GM12872 (cell line): Measurements from ENCODE around the gene IL11.

ENCODE experiments used
- CTCF ChIP-seq: IDR thresholded peaks from 3 replicates; pipeline ENCODE4 v1.5.1; 2011; ENCODE audit warnings: low read depth, mild to moderate bottlenecking, low read length, moderate library complexity; ENCODE audit not compliant: insufficient read depth

Gene IL11

GRCh38 chr19:55354698-55355212 lies 15.5 kb downstream of the IL11 start, which contains the start of gene COX6B2:
TSS of gene COX6B2 (minus strand) at chr19:55354719. CDS start at chr19:55354521, 198 bp downstream.
- TF ChIP-seq CTCF, result no peak

- TF ChIP-seq CTCF, result no peak
These were observed 16.2 kb downstream of the IL11 start for GRCh38 chr19:55353803-55354697.

- no peak for TF ChIP-seq CTCF
These were observed 16.9 kb downstream of the IL11 start for GRCh38 chr19:55353356-55353802.

- TF ChIP-seq CTCF, result no peak
These were observed 17.6 kb downstream of the IL11 start for GRCh38 chr19:55352549-55353145.

GRCh38 chr19:55352040-55352439 lies 18.2 kb downstream of the IL11 start:
- TF ChIP-seq CTCF, result no peak

GRCh38 chr19:55350620-55351315 lies 19.5 kb downstream of the IL11 start:
- no peak for TF ChIP-seq CTCF

GRCh38 chr19:55348317-55349034 lies 21.8 kb downstream of the IL11 start:
- no peak for TF ChIP-seq CTCF
